Natural killer cell (primary cell): ENCODE measurements around the gene CHRNA5. TPM values are rescaled to one million over a fixed set of nuclear protein-coding genes. Genes with fewer than 3 reads are reported as not detected.

ENCODE experiments used
- ATAC-seq, 3 donors: fragments of 150-1000 bp in 2 of 3; fragments of 200-7000 bp in 1 of 3; cut with Tn5 transposase; 1 replicate in 1 of 3; 2 replicates in 2 of 3; pipeline ENCODE4 v1.10.0; 2021; ENCODE audit warnings: mild to moderate bottlenecking in 2 of 3, moderate library complexity in 2 of 3
- DNase-seq, 2 donors: peaks; one replicate each; pipeline versions ENCODE4 v3.0.0 to v3.0.0-alpha.2; 2013 to 2021; ENCODE audit warnings: mixed read lengths in 1 of 2
- H3K27ac ChIP-seq: one replicate; pipeline ENCODE4 v1.5.1; 2013; ENCODE audit warnings: mild to moderate bottlenecking, low read length
- H3K27me3 ChIP-seq: one replicate; pipeline ENCODE4 v1.6.1; 2013; ENCODE audit warnings: low read length; ENCODE audit not compliant: control insufficient read depth, insufficient read depth
- H3K36me3 ChIP-seq: one replicate; pipeline ENCODE4 v1.6.1; 2013; ENCODE audit warnings: low read length; ENCODE audit not compliant: control insufficient read depth, insufficient read depth
- H3K4me1 ChIP-seq: one replicate; pipeline ENCODE4 v1.6.1; 2013; ENCODE audit warnings: low read length; ENCODE audit not compliant: control insufficient read depth, insufficient read depth
- H3K4me3 ChIP-seq: one replicate; pipeline ENCODE4 v1.5.1; 2013; ENCODE audit warnings: low read length
- H3K9me3 ChIP-seq: one replicate; pipeline ENCODE4 v1.6.1; 2013; ENCODE audit warnings: low read length; ENCODE audit not compliant: control insufficient read depth, insufficient read depth
- H3K27ac Mint-ChIP-seq, 2 donors: one replicate each; pipeline ENCODE4 v1.8.0; 2022; ENCODE audit warnings: mild to moderate bottlenecking in 2 of 2, mixed read lengths in 2 of 2, moderate library complexity in 1 of 2
- H3K27me3 Mint-ChIP-seq, 2 donors: one replicate each; pipeline ENCODE4 v1.8.0; 2022; ENCODE audit warnings: low read depth in 2 of 2, mixed read lengths in 2 of 2
- H3K36me3 Mint-ChIP-seq: one replicate; pipeline ENCODE4 v1.8.0; 2022; ENCODE audit warnings: mixed read lengths
- H3K4me1 Mint-ChIP-seq, 2 donors: one replicate each; pipeline ENCODE4 v1.8.0; 2022; ENCODE audit warnings: mixed read lengths in 2 of 2
- H3K4me3 Mint-ChIP-seq: one replicate; pipeline ENCODE4 v1.8.0; 2022; ENCODE audit warnings: mild to moderate bottlenecking, moderate library complexity, mixed read lengths
- H3K9me3 Mint-ChIP-seq, 2 donors: one replicate each; pipeline ENCODE4 v1.8.0; 2022; ENCODE audit warnings: mixed read lengths in 2 of 2
- CTCF ChIP-seq: fragments of 200-600 bp; IDR thresholded peaks from one replicate; pipeline ENCODE4 v1.8.0; 2022; ENCODE audit warnings: antibody characterized with exemption
- WGBS: methylation state at CpG from one replicate; pipeline ENCODE4 v1.1.7; 2013; ENCODE audit warnings: missing lambda C conversion rate; ENCODE audit not compliant: insufficient coverage; 5-methylcytosine and 5-hydroxymethylcytosine counted together
- intact Hi-C: fragments of 100-400 bp; cut with micrococcal nuclease; formaldehyde crosslinking; loops from one replicate; pipeline ENCODE4 v1.14.2; 2022
- total RNA-seq, 4 donors: library from RNA; stranded (reverse); fragments of 120-200 nt in 1 of 4; gene quantifications; one replicate each; pipeline versions ENCODE4 v1.2.3 to v1.2.4, GENCODE V29; 2013 to 2022

Gene CHRNA5
- total RNA-seq, 3 donors from 2014 or later (not counting 1 experiment from before 2014, with no cell fraction given), result 0.23 to 0.45 (median 0.42) TPM

GRCh38 chr15:78540141-78540870 is 25.0 kb upstream of the CHRNA5 start, which contains the start of gene PSMA4:
PSMA4 (plus strand) TSS chr15:78540444; CDS start chr15:78541928, 1,484 bp downstream.
- Mint-ChIP-seq H3K4me1 (peaks cover 32 to 33% of the 10 kb centered on the region in 2 donors), H3K27me3 (no peaks in the 10 kb centered on the region), H3K36me3 (peaks cover 10% of the 10 kb centered on the region), H3K9me3 (no peaks in the 10 kb centered on the region), H3K4me3 (peak within 1 kb of the TSS; percentile 92), H3K27ac (peak within 1 kb of the TSS; percentile 89 to 92)
- peak; percentile 95 to 96 for DNase-seq
- Histone ChIP-seq H3K36me3 (peaks cover 23% of the 10 kb centered on the region), H3K4me1 (peaks cover 16% of the 10 kb centered on the region), H3K27me3 (no peaks in the 10 kb centered on the region), H3K4me3 (peak within 1 kb of the TSS; percentile 88), H3K27ac (peak within 1 kb of the TSS; percentile 96), H3K9me3 (no peaks in the 10 kb centered on the region)
- TF ChIP-seq CTCF, result no peak
- peak; percentile 87 to 93 (median 88) for ATAC-seq
- intact Hi-C loops, result loop anchor here (1.0 to 2.0 kb wide), 2 partner anchors 102 to 332 kb away; partner anchors contain the start of genes IREB2 and MORF4L1
- WGBS, result under 1% methylated on average over 56 of the region's 56 CpGs

- Mint-ChIP-seq H3K36me3 (peaks cover 10% of the 10 kb centered on the region), H3K4me1 (peaks cover 32 to 33% of the 10 kb centered on the region in 2 donors), H3K27me3 (no peaks in the 10 kb centered on the region), H3K27ac (peak overlapping the region; percentile 89 to 92), H3K4me3 (peak overlapping the region; percentile 92), H3K9me3 (no peaks in the 10 kb centered on the region)
- intact Hi-C loops, result loop anchor here (1.0 to 2.0 kb wide), 2 partner anchors 103 to 332 kb away; partner anchors contain the start of genes IREB2 and MORF4L1
- no peaks in the 10 kb centered on the region for H3K9me3 ChIP-seq
- WGBS, result 1% methylated on average over 15 of the region's 17 CpGs
- H3K27me3 ChIP-seq, result no peaks in the 10 kb centered on the region
- peak overlapping the region; percentile 96 for H3K27ac ChIP-seq
- DNase-seq (peak in 1 of 2 donors; percentile 46), ATAC-seq (no peak)
- H3K4me3 ChIP-seq, result peak overlapping the region; percentile 88
- H3K4me1 ChIP-seq, result peaks cover 16% of the 10 kb centered on the region
- peaks cover 31% of the 10 kb centered on the region for H3K36me3 ChIP-seq
- no peak for TF ChIP-seq CTCF
These were observed 24.2 kb upstream of the CHRNA5 start for GRCh38 chr15:78540871-78541743.

GRCh38 chr15:78541744-78542034 is 23.6 kb upstream of the CHRNA5 start:
- Mint-ChIP-seq H3K27ac (peak overlapping the region; percentile 89 to 92), H3K36me3 (peaks cover 10% of the 10 kb centered on the region), H3K4me3 (peak overlapping the region; percentile 92), H3K27me3 (no peaks in the 10 kb centered on the region), H3K4me1 (peaks cover 32 to 33% of the 10 kb centered on the region in 2 donors), H3K9me3 (no peaks in the 10 kb centered on the region)
- Histone ChIP-seq H3K9me3 (no peaks in the 10 kb centered on the region), H3K27me3 (no peaks in the 10 kb centered on the region), H3K4me1 (peaks cover 16% of the 10 kb centered on the region), H3K36me3 (peaks cover 36% of the 10 kb centered on the region), H3K4me3 (peak overlapping the region; percentile 88), H3K27ac (peak overlapping the region; percentile 96)
- WGBS, result 43% methylated on average over 1 of the region's 1 CpG
- TF ChIP-seq CTCF, result no peak
- intact Hi-C loops, result loop anchor here (2.0 kb wide), 1 partner anchor 331 kb away; the partner anchor contains the start of gene MORF4L1
- ATAC-seq (no peak), DNase-seq (no peak)
